Left hindlimb (tissue), 1 donor: Measurements from ENCODE around the gene TTLL1.
"Not testable (repeated sequence)": the region's sequence is repeated elsewhere in the genome, so short reads cannot be mapped to it uniquely, and the experiment has no call there.

ENCODE experiments used
- DNase-seq: peaks from one replicate; pipeline ENCODE4 v3.0.0-alpha.2; 2018

The TTLL1 gene

GRCh38 chr22:43060183-43060582, 29.0 kb downstream of the TTLL1 start:
- DNase-seq = no peak

- no peak for DNase-seq
Measured at GRCh38 chr22:43057641-43058040, 31.6 kb downstream of the TTLL1 start.

- DNase-seq = no peak
Measured at GRCh38 chr22:43053176-43053575, 36.0 kb downstream of the TTLL1 start.

- no peak for DNase-seq
Measured at GRCh38 chr22:43050995-43051394, 38.2 kb downstream of the TTLL1 start.

GRCh38 chr22:43047605-43048004, 41.6 kb downstream of the TTLL1 start:
- no peak for DNase-seq

- no peak for DNase-seq
Measured at GRCh38 chr22:43044290-43044712, 44.9 kb downstream of the TTLL1 start.

- DNase-seq = no peak
Measured at GRCh38 chr22:43042101-43042780, 47.0 kb downstream of the TTLL1 start.

- DNase-seq = no peak
Measured at GRCh38 chr22:43039800-43040199, 49.4 kb downstream of the TTLL1 start.

GRCh38 chr22:43038325-43038724, 50.9 kb downstream of the TTLL1 start:
- DNase-seq = no peak

GRCh38 chr22:43036282-43036829, 52.8 kb downstream of the TTLL1 start:
- peak; percentile 72 for DNase-seq

GRCh38 chr22:43035250-43035649, 53.9 kb downstream of the TTLL1 start:
- DNase-seq = no peak

GRCh38 chr22:43031617-43032016, 57.6 kb downstream of the TTLL1 start:
- no peak for DNase-seq

- no peak for DNase-seq
Measured at GRCh38 chr22:43018615-43019014, 70.6 kb downstream of the TTLL1 start.

- DNase-seq = no peak
Measured at GRCh38 chr22:43017525-43018460, 71.4 kb downstream of the TTLL1 start.

GRCh38 chr22:43016150-43016549, 73.0 kb downstream of the TTLL1 start:
- DNase-seq = not testable (repeated sequence)

- DNase-seq = no peak
Measured at GRCh38 chr22:43015677-43016042, 73.5 kb downstream of the TTLL1 start.

- peak; percentile 99 for DNase-seq
Measured at GRCh38 chr22:43014869-43015676, 74.1 kb downstream of the TTLL1 start, which contains the start of gene PACSIN2. TSS of gene PACSIN2 (minus strand) at chr22:43015149. CDS start at chr22:42912080, 103,069 bp downstream.

- DNase-seq = peak; percentile 65
Measured at GRCh38 chr22:43014316-43014868, 74.8 kb downstream of the TTLL1 start.

- DNase-seq = peak; percentile 31
Measured at GRCh38 chr22:43013355-43014315, 75.6 kb downstream of the TTLL1 start.

GRCh38 chr22:43012390-43012789, 76.8 kb downstream of the TTLL1 start:
- no peak for DNase-seq

GRCh38 chr22:43011079-43011478, 78.1 kb downstream of the TTLL1 start:
- DNase-seq = peak; percentile 10
